ENCODE measurements around the gene AKAP13.
"Not testable (repeated sequence)": the region's sequence is repeated elsewhere in the genome, so short reads cannot be mapped to it uniquely, and the experiment has no call there.

AKAP13 gene

DNA sequence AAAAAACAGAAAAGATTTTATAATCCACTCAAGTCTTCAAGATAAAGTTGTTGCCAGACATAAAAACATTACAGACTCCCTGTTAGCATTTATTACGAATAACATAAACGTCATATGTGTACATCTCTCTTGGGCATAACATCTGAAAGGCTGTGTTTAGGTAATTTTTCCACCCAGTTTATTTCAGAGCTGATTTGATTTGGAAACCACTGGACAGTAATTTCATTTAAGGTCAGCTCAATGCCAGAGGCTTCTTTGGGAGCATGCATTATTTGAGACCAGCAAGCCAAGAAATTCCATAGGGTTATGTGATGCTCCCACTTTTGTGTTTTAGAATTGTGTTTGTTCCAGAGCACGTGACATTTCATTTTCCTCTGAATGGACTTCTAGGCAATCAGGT, 196.0 kb downstream of the AKAP13 start:
- no peak for DNase-seq (ENCODE audit: low spot score)

DNA sequence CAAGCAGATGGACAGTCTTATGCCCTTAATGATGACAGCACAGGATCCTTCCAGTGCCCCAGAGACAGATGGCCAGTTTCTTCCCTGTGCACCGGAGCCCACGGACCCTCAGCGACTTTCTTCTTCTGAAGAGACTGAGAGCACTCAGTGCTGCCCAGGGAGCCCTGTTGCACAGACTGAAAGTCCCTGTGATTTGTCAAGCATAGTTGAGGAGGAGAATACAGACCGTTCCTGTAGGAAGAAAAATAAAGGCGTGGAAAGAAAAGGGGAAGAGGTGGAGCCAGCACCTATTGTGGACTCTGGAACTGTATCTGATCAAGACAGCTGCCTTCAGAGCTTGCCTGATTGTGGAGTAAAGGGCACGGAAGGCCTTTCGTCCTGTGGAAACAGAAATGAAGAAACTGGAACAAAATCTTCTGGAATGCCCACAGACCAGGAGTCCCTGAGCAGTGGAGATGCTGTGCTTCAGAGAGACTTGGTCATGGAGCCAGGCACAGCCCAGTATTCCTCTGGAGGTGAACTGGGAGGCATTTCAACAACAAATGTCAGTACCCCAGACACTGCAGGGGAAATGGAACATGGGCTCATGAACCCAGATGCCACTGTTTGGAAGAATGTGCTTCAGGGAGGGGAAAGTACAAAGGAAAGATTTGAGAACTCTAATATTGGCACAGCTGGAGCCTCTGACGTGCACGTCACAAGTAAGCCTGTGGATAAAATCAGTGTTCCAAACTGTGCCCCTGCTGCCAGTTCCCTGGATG, 198.7 kb downstream of the AKAP13 start:
- DNase-seq (ENCODE audit: low spot score), result peak; percentile 26

DNA sequence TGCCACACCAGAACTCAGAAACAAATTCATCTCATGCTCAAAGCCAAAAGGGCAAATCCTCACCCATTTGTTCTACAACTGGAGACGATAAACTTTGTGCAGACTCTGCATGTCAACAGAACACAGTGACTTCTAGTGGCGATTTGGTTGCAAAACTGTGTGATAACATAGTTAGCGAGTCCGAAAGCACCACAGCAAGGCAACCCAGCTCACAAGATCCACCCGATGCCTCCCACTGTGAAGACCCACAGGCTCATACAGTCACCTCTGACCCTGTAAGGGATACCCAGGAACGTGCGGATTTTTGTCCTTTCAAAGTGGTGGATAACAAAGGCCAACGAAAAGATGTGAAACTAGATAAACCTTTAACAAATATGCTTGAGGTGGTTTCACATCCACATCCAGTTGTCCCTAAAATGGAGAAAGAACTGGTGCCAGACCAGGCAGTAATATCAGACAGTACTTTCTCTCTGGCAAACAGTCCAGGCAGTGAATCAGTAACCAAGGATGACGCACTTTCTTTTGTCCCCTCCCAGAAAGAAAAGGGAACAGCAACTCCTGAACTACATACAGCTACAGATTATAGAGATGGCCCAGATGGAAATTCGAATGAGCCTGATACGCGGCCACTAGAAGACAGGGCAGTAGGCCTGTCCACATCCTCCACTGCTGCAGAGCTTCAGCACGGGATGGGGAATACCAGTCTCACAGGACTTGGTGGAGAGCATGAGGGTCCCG, 199.7 kb downstream of the AKAP13 start:
- peak; percentile 26 for DNase-seq (ENCODE audit: low spot score)

DNA sequence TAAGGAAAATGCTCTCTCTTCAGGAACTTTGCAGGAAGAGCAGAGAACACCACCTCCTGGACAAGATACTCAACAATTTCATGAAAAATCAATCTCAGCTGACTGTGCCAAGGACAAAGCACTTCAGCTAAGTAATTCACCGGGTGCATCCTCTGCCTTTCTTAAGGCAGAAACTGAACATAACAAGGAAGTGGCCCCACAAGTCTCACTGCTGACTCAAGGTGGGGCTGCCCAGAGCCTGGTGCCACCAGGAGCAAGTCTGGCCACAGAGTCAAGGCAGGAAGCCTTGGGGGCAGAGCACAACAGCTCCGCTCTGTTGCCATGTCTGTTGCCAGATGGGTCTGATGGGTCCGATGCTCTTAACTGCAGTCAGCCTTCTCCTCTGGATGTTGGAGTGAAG, 200.5 kb downstream of the AKAP13 start:
- DNase-seq (ENCODE audit: low spot score), result no peak

DNA sequence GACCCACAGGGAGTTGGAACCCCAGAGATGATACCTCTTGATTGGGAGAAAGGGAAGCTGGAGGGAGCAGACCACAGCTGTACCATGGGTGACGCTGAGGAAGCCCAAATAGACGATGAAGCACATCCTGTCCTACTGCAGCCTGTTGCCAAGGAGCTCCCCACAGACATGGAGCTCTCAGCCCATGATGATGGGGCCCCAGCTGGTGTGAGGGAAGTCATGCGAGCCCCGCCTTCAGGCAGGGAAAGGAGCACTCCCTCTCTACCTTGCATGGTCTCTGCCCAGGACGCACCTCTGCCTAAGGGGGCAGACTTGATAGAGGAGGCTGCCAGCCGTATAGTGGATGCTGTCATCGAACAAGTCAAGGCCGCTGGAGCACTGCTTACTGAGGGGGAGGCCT, 201.1 kb downstream of the AKAP13 start:
- no peak for DNase-seq (ENCODE audit: low spot score)

DNA sequence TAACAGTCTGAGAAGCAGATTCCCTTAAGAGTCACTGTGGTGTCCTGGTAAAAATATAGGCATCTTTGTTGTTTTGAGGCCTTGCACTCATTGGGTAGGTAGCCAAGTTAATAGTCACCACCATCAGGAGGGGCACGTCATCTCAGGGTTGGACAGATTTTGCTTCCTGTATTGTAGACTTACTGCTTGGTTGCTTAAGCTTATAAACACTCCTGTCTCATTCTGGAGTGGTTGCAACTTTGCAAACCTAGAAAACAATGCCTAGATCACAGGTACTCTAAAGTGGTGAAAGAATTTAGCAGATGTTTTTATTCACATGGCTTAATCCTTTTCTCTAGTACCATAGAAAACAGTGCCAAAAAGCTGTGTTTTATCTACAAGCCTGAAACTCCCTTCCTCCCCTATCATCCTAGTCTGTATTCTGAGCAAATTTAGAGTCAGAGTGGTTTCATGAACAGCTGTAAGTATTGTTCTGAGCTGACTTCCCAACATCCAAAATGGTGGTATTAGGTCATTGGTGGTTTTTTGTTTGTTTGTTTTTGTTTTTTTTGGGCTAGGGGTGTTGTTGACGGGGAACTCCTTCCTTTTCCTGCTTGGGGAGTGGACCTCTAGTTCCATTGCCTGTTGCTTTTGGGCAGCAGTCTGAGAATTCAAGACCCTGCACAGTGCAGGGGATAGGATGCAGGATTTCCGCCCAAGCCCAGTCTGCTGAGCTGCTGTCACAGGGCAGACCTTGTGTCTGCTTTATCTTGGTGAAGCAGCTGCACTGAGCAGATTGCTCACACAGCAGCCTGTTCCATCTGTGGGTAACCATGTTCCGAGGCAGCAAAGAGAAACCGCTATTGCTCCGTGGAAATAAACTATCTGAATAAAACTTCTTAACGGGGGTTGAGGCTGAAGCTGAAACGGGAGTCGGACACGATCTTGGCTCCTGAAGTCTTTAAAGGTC, 202.0 kb downstream of the AKAP13 start:
- DNase-seq (ENCODE audit: low spot score), result no peak

DNA sequence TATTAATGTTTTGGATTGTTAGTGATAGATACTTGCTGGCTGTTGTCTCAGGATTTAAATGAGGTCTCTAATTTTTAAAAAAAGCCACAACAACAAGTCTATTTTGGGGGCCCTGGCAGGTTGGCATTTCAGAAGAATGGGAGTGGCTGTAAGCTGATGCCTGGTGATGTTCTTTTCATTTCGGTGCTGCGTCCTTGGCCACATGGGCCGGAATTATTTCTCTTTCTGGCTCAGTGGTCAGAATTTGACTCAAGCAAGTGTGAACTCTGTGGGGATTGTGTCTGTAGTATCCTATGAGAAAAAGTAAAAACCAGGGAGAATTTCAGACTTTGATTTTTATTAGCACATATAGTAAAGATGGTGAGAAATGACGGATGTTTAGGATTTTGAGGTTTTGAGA, 203.0 kb downstream of the AKAP13 start:
- DNase-seq (ENCODE audit: low spot score), result no peak

DNA sequence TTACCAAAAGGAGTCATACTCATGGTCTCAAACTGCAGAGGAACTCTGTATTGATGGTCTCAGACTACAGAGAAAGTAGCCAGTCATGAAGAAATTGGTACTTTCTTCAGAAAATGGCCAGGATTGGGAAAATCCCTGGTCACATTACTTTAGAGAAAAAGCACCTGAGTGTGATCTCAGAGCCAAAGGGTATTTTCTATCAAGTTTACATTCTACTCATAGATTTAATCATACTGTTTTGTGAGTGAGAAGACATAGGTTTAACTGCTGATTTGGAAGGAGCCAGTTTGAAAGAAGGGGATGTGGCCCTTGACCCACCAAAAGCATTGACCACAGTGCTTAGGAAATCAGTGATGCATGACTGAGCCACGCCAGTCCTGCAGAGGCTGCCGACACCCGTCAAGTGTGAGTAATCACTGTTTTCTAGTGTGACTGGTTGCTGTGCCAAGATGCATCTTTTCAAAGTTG, 203.6 kb downstream of the AKAP13 start:
- DNase-seq (ENCODE audit: low spot score), result no peak

DNA sequence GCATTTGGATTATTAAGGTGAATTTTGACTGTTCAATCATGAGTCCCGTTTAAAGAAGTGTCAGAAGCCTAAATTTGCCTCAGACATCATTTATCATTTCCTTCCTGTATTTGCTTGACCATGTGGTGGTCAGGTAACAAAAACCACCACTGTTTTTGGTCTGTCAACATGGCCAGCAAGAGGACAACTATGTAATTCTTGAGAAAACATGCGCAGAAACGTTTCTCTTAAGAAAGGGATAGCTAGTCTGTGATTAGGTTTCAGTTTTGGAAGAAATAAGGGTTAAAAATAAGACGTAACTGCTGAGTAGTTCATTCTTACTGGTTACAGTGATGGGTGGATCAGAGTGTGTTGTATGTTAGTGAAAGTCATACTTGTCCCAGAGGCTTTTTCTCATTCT, 204.5 kb downstream of the AKAP13 start:
- DNase-seq (ENCODE audit: low spot score), result no peak

DNA sequence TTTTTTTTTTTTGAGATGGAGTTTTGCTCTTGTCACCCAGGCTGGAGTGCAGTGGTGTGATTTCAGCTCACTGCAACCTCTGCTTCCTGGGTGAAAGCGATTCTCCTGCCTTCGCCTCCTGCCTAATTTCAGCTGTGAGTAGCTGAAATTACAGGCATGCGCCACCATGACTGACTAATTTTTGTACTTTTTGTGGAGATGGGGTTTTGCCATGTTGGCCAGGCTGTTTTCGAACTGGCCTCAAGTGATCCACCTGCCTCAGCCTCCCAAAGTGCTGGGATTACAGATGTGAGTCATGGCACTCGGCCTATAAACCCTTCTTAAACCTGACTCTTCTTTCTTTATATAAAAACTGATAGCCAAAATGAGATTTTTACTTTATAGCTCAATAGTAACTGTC, 205.8 kb downstream of the AKAP13 start:
- DNase-seq (ENCODE audit: low spot score), result not testable (repeated sequence)

DNA sequence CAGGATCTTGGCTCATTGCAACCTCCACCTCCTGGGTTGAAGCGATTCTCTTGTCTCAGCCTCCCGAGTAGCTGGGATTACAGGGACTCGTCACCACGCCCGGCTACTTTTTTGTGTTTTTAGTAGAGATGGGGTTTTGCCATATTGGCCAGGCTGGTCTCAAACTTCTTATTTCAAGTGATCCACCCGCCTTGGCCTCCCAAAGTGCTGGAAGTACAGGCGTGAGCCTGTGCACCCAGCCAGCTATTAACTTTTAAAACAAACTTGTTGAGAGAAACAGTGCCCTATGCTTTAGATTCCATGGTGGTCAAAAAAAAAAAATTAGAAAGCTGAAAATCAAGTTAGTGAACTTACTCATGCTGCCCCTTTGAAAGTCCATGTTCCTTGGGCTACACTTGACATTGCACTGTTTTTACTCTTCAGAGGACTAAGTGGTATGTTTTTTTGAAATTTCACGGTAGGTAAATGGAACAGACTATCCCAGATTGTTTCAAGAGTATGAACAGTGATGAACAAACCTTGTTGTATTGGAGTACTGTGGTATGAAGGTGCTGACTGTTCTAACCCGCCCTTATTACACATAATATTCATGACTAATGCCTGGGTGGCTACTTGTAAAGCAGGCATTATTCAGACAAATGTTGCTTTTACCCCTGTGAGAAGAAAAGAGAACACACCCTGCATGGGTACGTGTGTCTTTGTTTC, 207.5 kb downstream of the AKAP13 start:
- no peak for DNase-seq (ENCODE audit: low spot score)

DNA sequence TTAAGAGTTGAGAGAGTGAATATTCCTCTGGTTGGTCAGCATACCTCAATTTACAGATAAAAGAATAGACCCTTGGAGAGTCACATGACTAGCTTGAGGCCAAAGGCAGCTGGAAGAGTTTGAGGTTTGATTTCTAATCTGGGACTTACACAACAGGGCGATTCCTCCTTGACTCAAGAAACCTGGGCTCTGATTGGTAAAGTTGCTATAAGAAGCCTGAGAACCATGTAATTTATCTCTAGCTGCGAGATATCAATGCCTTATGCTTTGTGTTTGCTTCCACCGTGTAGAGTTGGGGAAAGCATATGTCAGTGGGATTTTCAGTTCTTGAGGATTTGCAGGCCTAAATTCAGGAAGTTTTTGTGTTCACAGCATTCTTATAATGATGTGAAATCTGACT, 208.3 kb downstream of the AKAP13 start:
- DNase-seq (ENCODE audit: low spot score), result no peak

DNA sequence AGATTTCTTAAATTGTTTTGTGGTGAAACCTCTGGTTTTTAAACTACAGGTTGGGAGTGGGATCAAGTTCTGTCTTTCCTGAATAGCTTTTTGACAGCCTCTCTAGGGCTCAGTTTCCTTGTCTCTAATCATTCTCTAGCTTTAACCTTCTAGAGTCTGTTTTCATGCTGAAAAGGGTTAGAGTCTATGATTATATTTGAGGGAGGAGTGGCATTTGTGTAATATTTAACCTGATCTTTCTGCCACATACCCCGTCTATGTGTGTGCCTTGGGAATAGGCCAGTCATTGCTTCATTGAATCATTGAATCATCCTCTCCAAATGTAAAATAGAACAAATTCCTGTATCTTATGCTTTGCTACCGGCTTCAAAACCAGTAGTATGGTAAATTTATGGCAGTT, 209.4 kb downstream of the AKAP13 start:
- DNase-seq (ENCODE audit: low spot score), result peak; percentile 59

DNA sequence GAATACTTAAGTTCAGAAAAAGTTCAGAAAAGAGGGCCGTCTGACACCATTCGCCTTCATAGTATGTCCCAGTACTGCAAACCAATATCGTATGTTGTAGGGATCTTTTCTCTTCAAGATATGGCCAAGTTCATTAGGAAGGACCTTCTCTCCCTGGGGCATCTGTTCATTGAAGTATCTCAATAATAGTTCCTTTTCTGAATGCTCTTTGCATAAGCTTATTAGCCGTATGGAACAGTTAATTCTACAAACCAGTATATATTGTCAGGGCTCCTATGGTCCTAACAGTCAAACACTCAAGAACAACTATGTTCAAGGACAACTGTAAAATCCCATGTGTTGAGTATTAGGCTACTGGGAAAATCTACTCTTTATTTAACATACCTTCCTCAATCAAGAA, 211.2 kb downstream of the AKAP13 start:
- no peak for DNase-seq (ENCODE audit: low spot score)

DNA sequence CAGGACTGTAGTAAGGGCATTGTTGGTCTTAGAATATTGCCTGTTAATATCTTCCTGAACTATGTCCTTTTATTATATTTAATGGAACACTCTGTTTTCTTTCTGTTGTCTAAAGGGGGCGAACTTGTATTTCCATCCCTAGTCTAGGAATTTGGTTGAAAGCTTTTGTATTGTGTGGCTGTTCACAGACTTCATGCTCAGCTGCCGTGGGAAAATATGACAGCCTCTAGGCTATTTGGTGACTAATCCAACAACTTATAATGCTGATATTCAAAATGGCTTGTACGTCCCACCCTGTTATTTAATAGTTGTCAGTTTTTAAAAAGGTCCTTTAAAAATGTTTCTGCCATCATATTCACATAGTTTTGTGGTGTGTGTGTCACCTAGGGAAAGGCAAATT, 211.7 kb downstream of the AKAP13 start:
- DNase-seq (ENCODE audit: low spot score), result no peak

DNA sequence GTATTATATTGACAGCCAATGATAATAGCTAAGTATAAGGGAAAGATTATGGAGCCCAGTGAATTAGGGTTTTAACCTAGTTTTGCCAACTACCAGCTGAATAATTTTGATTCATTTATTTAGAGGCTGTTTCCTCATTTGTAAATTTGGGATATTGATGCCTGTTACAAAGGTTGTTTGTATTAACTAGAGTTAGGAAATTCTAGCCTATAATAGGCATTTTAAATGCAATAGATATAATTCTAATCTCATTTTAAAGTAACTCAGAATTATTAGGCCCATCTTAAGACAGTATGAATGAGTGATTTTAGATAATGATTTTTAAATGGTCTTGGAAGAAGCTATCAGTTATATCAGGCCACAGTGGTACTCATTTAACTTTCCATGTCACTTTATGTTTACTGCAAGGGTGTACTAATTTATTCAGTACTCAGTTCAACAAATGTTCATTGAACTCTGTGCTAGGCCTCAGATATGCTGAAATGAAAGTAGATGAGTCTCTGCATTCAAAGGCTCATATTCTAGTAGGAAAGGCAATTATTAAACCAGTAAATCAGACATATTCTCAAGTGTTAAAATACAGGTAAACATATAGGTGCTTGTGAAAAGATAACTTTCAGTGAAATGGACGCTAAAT, 213.5 kb downstream of the AKAP13 start:
- no peak for DNase-seq (ENCODE audit: low spot score)

DNA sequence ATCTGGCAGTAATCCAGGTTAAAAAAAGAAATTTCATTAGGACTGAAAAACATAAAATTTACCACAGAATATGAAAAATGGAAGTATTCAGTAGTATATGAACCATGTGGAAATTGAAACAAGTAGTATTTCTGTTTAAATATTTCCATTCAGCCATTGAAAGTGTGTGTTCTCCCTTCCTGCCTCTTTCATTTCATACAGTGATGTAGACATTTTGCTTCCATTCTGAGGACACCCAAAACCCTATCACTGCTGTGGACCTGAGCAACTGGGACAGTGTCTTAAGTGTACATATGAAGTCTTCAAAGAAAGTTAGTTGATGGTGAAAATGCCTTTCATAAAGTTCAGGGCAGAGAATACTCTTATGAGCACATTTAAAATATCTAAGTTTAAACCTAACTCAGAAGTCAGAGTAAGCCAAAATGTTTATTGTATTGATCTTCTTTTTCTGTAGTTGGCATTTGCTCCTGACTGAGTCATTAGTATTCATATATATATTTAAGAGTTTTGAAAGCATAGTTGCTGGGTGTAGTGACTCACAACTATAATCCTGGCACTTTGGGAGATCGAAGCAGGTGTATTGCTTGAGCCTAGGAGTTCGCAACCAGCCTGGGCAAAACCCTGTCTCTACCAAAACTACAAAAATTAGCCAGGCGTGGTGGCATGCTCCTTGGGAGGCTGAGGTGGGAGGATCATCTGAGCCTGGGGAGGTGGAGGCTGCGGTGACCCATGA, 215.6 kb downstream of the AKAP13 start:
- DNase-seq (ENCODE audit: low spot score), result no peak

DNA sequence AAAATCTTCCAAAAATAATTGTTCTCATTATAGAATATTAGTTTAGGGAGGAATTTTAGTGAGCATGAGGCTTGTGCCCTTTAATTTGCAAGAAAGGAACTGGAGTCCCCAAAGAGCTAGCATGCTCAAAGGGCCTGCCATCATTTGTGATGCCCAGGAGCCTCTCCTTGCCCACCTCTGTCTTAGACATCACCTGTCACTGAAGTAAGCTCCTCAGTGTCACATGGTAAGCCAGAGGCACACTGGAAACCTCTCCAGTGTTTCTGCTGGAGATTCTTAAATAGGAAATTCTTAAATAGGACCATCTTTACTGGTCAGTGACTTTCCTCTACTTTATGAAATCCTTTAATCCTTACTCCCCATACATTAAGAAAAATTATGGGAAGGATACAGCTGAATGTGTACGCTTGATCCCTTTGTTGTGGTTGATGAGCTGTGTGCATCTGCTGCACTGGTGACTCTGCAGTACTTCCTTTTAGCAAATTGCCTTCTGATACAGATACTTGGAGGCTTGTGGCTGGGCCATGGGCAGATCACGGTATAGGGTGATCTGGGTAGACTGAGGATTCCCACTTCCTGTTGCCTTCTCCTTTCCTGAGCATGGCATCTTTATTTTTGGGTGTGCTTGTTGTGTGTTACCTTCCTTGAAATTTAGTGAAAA, 216.9 kb downstream of the AKAP13 start:
- no peak for DNase-seq (ENCODE audit: low spot score)

DNA sequence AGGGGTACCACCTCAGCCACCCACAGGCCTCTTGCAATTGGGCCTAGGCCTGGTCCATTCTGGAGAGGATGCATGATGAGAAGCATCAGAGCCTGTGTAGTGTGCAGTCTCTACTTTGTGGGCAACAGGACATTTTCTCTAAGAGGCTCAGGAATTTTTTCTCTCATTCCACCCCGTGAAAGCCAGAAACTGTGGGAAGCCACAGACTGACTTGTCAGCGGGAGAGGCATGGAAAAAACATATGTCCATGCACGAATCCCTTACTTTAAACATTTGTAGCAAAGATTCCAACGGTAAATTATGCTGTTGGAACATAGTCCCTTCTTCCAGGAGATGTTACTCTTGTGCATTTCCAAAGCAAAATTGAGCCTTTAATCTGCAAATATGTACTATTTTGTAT, 217.8 kb downstream of the AKAP13 start:
- DNase-seq (ENCODE audit: low spot score), result no peak

Measured in HuH-7 (cell line).